Measurements from ENCODE around the gene TUBG1. TPM values are rescaled to one million over a fixed set of nuclear protein-coding genes. Genes with fewer than 3 reads are reported as not detected.

TUBG1 gene
- total and polyA plus RNA-seq, 10 of the 15 experiments (the other 5 are each of a cell fraction or from before 2014, with no cell fraction given): 40.0 to 256 (median 107) TPM

GRCh38 chr17:42562388-42563142 lies 46.9 kb upstream of the TUBG1 start:
- peaks cover 43% of the 10 kb centered on the region for H3K79me2 ChIP-seq (ENCODE audit: control insufficient read depth, insufficient read depth, low read length)
- no peaks in the 10 kb centered on the region for H3K27me3 ChIP-seq (replicated peaks in 1 of 2; ENCODE audit: control insufficient read depth in 2 of 2, insufficient read depth in 2 of 2, low read length in 1 of 2)
- intact Hi-C loops (cut with micrococcal nuclease; ENCODE audit: unreplicated experiment) (no loop called here), in situ Hi-C loops (cut with MboI) (no loop called here)
- TSS peak; percentile 75 for BruUV-seq (replicated peaks)
- under 1% methylated on average over 48 of the region's 48 CpGs for WGBS (ENCODE audit: insufficient coverage, insufficient replicate concordance, low lambda C conversion rate, missing lambda C conversion rate)
- no peaks in the 10 kb centered on the region for H3K9me3 ChIP-seq (replicated peaks; ENCODE audit: control insufficient read depth, insufficient read depth, low read length)
- H3K4me1 ChIP-seq (ENCODE audit: control insufficient read depth, insufficient read depth, low read length): peaks cover 21% of the 10 kb centered on the region
- peak overlapping the region; percentile 100 for H3K4me2 ChIP-seq (ENCODE audit: control insufficient read depth, insufficient read depth)
- peak overlapping the region; percentile 98 for H3K9ac ChIP-seq (ENCODE audit: control insufficient read depth, insufficient read depth, low read length)
- DNase-seq (ENCODE audit: low read depth, low spot score) (no peak), FAIRE-seq (peak; percentile 23), ATAC-seq (peak; percentile 21)
- no peaks in the 10 kb centered on the region for H4K20me1 ChIP-seq (ENCODE audit: control insufficient read depth, insufficient read depth)
- H3K27ac ChIP-seq (ENCODE audit: control insufficient read depth, insufficient read depth): peak overlapping the region; percentile 93
- ChIA-PET SMC1A (ENCODE audit: uncharacterized antibody, unreplicated experiment) (no interaction called here), CTCF (interaction anchor here (0.7 to 1.4 kb wide), 6 partner anchors 11 to 443 kb away, joined by 3 to 6 read pairs (median 4); partner anchors contain the start of gene PSMC3IP), RAD21 (ENCODE audit: unreplicated experiment) (interaction anchor here (1.2 kb wide), 1 partner anchor 16 kb away, joined by 3 read pairs; no protein-coding TSS in a partner anchor), POLR2A (interaction anchor here (0.6 to 2.5 kb wide), 2 partner anchors 43 to 46 kb away, joined by 6 to 8 read pairs; partner anchors contain the start of genes RETREG3 and TUBG1)
- peak overlapping the region; percentile 98; the same call in 1 of the 2 replicates for H2AFZ ChIP-seq (ENCODE audit: control insufficient read depth, low read depth, low read length)
- H3K4me3 ChIP-seq: peak overlapping the region; percentile 76
- peaks cover 12 to 19% of the 10 kb centered on the region in 2 experiments; a peak in 3 of 4 replicates for H3K36me3 ChIP-seq (ENCODE audit: control insufficient read depth in 2 of 2, insufficient read depth in 2 of 2, low read length in 1 of 2)
- peak; percentile 34; the same call in 1 of the 2 replicates for TF ChIP-seq NKRF (conservative IDR thresholded peaks at IDR 0.05)
- no peak; the same call in 1 of the 2 replicates for TF ChIP-seq SIN3A (IDR thresholded peaks at IDR 0.05; ENCODE audit: low read depth, low read length)
- TF ChIP-seq CREB1 (IDR thresholded peaks at IDR 0.05; ENCODE audit: low read depth): 0 out of 2 replicates have a peak, but pooled peaks have one; percentile 18
- 0 out of 3 replicates have a peak, but pooled peaks have one; percentile 5 for TF ChIP-seq POU2F2 (IDR thresholded peaks at IDR 0.05; ENCODE audit: borderline replicate concordance, low read depth, low read length)
